ENCODE results near the gene MSH3.
A peak's percentile ranks its signal among the peaks of the same experiment; 100 is the strongest.
"Not testable (repeated sequence)": the region's sequence is repeated elsewhere in the genome, so short reads cannot be mapped to it uniquely, and the experiment has no call there.

MSH3 gene

DNA sequence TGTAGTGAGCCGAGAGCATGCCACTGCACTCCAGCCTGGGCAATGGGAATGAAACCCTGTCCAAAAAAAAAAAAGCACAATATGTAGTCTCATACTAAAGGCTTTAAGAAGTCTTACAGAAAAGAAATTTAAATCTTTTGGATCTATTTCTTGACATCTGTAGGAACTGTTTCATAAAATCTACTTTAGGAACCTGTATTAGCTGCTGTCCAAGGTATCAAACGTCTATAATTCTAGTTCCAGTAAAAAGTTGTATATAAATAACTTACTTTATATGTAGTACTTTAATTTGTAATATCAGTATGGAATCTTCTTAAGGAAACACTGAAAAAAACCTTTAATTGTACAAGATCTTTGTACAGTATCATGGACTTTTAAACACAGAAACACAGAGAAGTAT is 199.0 kb downstream of the MSH3 start:
- DNase-seq (ENCODE audit: low read depth), result no peak

DNA sequence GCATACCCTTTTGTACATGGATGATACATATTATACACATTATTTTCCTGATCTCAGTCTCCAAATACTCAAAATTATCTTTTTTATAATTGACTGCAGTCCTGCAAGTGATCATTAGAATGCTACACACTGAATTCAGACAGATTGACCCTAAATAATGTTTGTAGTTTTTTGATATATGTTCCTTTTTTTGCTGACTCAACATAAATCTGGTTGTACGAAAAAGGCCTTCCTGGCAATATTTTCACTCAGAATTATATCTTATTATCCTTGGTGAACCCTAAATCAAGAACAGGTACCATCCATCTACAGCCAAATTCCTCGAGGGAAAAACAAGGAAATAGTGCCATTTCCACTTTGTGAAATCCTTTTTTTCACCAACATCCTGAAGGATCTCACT is 200.1 kb downstream of the MSH3 start:
- DNase-seq (ENCODE audit: low read depth), result no peak

DNA sequence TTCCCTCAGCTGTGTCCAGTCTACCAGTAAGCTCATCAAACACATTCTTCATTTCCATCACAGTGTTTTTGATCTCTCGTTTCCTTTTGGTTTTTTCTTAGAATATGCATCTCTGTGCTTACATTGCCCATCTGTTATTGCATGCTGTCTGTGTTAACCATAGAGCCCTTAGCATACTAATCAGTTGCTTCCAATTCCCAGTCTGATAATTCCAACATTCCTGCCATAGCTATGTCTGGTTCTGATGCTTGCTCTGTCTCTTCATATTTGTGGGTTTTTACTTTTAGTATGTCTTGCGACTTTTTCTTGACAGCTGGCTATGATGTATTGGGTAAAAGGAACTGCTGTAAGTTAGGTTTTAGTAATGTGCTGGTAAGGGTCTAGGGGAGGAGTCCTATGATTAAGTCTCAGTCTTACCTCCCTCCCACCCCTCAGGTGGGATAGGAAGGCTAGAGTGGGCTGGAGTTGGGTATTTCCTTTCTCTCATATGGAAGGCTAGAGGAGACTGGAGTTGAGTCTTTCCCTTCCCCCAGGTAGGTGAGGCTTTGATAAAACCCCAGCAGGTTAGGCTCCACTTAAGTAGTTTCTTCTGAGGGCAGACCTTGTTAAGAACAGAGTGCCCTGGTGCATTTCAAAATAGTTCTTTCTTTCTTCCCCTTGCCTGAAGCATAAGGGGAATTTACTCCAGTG is 206.6 kb downstream of the MSH3 start:
- DNase-seq (ENCODE audit: low read depth), result peak; percentile 84

GRCh38 chr5:80863708-80864107 is 209.3 kb downstream of the MSH3 start:
- DNase-seq (ENCODE audit: low read depth), result no peak

DNA sequence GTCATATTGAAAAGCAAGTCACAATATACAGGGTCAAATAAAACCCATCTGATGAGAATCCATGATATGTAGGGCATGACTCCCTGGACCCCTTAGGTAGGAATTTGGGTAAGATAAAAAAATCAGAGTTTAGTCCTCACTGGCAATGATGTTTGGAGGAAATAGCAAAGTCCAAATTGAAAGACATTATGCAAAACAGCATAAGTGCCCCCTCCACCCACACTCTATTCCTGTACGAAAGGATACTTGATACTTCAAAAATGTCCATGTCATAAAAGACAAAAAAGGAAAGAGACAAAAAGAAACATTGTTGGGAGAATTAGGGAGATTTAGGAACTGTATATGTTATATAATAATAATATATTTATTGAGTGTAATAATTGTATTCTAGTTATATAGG is 209.7 kb downstream of the MSH3 start:
- no peak for DNase-seq (ENCODE audit: low read depth)

DNA sequence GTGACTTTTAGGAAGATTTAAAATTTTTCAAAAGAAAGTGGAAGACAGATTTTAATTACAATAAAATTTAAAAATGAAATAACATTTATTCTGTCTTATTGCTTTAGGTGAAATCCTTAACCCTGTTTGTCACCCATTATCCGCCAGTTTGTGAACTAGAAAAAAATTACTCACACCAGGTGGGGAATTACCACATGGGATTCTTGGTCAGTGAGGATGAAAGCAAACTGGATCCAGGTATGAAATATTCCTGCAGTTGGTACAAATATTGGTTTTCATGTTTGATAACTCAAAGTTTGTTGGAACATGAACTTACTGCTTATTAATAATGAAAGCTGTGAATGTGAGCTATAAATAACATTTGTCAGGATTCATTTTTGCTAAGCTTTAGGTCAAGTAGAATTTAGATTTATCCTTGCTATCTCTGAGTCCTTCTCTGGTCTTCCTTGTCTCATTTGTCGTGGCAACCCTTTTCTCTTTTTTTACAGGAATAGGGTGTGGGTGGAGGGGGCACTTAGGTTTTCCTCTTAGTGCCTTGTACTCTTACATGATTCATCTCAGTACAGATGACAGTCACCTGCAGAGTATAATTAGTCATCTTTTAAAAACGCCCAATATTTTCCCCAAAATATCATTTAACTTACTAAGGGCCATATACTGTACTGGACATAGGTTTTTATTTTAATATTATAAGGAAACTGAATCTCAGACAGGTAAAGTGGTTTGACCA is 210.4 kb downstream of the MSH3 start:
- DNase-seq (ENCODE audit: low read depth), result no peak

GRCh38 chr5:80865551-80865950 is 211.1 kb downstream of the MSH3 start:
- peak; percentile 18 for DNase-seq (ENCODE audit: low read depth)

GRCh38 chr5:80866371-80866770 is 211.9 kb downstream of the MSH3 start:
- no peak for DNase-seq (ENCODE audit: low read depth)

DNA sequence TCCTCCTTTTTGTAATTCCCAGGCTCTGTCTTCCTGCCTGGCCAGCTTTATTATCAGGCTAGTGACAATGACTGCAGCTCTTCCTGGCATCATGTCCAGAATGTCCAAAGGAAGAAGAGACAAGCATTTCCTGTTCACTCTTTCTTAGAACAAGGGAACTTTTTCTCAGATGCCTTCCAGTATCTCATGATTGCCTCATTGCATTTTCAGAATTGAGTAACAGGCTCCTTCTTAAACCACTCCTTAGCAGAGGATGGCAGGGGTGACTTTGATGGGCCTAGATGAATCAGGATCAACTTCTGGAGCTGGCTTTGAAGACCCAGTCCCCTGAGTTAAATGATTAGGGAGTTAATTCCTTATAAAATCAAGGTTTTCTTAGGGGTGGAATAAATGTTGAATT is 212.8 kb downstream of the MSH3 start:
- DNase-seq (ENCODE audit: low read depth), result peak; percentile 66

DNA sequence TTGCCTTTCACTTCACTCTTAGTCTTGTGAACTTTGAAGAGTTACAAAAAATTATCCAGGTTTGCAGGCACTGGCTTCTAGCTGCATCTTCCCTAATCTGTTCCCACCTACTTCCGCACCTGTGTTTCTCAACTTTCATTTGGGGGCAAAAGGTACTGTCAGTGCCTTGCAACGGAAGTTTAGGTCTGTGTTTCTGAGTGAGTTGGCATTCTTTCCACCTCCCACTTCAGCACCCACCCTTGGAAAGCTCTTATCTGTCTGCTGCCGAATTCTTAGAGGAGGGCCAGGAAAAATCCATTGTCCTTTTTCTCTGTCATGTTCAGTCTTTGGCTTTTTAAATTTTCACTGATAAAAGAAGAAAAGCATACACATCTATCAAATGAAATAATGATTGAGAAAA is 216.0 kb downstream of the MSH3 start:
- DNase-seq (ENCODE audit: low read depth), result no peak

GRCh38 chr5:80871541-80871961 is 217.1 kb downstream of the MSH3 start:
- DNase-seq (ENCODE audit: low read depth), result peak; percentile 68

DNA sequence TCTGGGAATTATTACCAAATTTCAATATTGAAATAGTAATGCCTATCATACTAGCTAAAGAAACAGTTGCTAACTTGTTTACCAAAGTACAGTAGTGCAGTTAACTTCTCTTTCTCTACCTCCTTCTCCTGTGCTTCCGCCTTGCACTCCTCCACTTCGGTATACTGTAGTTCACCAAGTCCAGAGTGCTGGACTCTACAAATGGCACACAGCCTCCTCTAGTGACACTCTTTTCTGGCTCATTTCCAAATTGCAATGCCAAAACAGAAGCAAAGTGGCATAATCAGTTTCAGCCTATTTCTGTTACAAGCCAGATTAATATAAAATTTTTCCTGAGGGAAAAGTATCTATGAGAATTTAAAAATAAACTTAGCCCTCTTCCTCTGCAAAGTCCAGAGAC is 219.7 kb downstream of the MSH3 start:
- DNase-seq (ENCODE audit: low read depth), result no peak

DNA sequence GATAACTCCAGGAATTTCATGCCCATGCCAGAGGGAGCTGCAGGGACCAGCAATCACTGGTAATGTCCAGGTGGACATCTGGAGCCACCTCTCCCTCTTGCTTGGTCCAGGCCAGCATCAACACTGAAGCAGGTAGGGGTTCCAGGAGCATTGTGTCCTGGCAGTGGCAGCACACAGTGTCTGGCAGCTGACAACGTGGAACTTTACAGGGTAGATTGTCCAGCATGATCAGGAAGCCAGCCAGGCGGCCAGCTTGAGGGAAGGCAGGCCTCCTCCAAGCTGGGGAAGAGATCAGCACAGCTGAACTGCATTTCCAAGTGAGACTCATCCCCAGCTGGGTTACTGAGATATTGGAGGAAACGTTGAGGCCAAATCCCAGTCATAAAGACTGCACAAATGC is 223.1 kb downstream of the MSH3 start:
- DNase-seq (ENCODE audit: low read depth), result no peak

DNA sequence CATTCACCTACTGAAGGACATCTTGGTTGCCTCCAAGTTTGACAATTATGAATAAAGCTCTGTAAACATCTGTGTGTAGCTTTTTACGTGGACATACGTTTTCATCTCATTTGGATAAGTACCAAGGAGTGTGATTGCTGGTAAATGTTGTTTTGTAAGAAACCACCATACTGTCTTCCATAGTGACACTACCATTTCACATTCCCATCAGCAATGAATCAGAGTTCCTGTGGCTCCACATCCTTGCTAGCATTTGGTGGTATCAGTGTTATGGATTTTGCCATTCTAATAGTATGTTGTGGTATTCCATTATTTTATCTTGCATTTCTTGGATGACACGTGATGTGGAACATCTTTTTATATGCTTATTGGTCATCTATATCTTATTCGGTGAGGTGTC is 227.3 kb downstream of the MSH3 start:
- no peak for DNase-seq (ENCODE audit: low read depth)

DNA sequence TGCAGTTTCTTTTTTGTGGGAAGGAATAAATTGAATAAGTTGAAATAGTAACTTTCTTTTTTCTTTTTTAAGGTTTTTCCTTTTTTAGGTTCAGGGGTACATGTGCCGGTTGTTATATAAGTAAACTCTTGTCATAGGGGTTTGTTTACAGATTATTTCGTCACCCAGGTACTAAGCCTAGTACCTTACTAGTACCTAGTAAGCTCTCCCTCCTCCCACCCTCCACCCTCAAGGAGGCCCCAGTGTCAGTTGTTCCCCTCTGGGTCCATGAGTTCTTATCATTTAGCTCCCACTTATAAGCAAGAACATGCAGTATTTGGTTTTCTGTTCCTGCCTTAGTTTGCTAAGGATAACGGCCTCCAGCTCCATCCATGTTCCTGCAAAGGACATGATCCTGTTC is 228.9 kb downstream of the MSH3 start:
- DNase-seq (ENCODE audit: low read depth), result not testable (repeated sequence)

DNA sequence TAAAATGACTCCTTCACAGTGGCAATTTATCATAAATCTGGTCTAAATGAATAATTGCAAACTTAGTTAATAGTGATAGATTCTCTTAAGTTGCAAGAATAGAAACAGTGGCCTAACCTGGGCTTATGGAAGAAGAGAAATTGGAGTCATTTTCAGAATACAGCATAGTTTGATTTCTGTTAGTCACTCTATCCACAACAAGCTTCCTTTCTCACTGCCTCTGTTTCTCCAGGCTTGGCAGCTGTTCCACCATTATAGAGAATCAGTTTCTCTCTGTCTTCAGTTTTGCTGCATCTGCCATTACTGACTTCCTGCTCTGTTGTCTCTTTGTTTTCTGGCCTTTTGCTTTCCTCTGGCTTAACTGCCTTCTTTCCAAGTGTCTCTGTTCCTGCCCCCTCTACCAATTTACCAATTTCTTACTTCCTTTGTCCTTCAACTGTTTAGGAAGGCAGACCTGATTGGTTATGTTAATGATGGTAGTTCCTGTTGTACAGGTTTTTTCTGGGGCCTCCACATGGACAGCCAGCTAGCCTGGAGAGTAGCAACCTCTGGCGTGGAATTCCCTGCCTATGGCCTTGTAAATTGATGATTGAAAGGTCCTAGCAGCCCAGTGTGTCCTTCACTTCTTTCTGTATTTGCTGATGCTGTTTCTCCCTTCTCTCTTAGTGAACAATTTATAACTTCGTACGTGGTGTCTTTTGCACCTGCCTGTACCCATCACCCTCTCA is 229.8 kb downstream of the MSH3 start:
- no peak for DNase-seq (ENCODE audit: low read depth)

GRCh38 chr5:80884929-80885328 is 230.5 kb downstream of the MSH3 start:
- peak; percentile 23 for DNase-seq (ENCODE audit: low read depth)

- peak; percentile 18 for DNase-seq (ENCODE audit: low read depth)
Measured at GRCh38 chr5:80885396-80886000, 231.0 kb downstream of the MSH3 start.

DNA sequence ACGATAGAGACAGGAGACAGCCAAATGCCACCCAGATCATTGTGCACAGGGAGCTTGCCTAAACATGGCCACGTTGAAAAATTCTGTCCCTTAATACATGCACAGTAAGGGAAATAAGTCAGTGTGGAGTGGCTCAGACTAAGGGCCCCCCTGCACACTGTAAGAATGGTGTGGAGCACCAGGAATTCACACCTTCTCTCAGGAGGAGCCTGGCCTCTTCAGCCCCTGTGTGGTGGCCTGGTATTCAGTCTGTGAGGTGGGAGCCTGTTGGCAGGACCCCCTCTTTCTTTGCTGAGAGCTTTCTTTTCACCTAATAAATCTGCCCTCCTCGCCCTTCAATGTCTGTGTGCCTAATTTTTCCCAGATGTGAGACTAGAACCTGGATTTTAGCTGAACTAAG is 239.6 kb downstream of the MSH3 start:
- DNase-seq (ENCODE audit: low read depth), result no peak

DNA sequence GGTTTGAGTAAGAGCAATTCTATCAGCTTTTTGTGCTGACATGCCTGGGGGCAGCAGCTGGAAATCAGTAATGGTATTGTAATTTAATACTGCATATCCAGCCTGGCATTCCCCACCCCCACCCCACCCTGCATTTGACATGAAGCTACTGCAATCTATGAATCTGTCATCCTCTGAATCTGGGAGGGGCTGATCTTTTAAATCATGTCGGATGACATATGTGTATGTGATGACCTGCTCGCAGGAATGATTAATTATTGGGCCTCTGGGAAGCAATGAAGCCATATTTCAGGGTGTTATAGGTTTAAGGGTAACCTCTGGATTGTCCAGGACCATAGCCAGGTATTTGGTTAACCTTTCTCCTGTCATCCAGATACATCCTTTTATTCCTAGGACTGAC is 241.1 kb downstream of the MSH3 start:
- DNase-seq (ENCODE audit: low read depth), result no peak

DNA sequence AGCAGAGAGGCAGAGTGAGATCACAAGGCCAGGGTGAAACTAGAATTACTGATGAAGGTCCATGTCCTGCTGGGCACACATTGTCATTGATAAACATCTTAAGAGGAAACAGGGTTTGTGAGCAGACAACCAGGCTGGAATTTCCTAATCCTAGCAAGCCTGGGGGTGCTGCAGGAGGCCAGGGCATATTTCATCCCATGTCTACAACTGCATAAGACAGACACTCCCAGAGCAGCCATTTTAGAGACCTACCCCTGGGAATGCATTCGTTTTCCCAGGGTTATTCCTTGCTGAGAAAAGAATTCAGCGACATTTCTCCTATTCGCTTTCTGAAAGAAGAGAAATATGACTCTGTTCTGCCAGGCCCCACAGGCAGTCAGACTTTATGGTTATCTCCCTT is 248.2 kb downstream of the MSH3 start:
- DNase-seq (ENCODE audit: low read depth), result not testable (repeated sequence)

DNA sequence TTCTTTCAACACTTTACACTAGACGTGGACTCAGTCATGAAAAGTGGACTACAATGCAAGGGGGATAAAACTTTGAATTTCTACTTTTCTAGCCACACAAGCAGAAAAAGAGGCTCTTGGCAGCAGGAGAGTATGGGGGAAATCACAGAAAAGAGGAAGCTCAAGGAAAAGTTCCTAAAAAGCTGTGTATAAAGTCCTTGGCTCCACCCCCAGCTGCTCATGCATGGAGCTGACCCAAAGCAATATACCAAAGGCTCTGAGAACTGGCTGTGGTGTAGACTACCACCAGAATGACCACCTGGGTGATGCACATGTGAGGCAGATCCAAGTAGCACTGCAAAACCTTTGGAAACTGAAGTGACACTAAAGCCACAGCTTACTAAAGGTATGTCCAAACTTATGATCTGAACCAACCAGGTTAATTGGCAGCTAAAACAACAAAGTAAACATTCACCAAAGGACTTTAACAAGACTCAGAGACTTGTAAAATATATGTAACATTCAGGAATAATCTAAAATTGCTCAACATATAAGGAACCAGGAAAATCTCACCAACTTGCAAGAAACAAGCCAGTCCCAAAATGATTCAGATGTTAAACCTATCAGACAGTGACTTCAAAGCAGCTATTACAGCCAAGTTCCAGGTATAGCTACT is 250.2 kb downstream of the MSH3 start:
- DNase-seq (ENCODE audit: low read depth), result no peak
